ENCODE measurements around the gene RFNG.

The RFNG gene

DNA sequence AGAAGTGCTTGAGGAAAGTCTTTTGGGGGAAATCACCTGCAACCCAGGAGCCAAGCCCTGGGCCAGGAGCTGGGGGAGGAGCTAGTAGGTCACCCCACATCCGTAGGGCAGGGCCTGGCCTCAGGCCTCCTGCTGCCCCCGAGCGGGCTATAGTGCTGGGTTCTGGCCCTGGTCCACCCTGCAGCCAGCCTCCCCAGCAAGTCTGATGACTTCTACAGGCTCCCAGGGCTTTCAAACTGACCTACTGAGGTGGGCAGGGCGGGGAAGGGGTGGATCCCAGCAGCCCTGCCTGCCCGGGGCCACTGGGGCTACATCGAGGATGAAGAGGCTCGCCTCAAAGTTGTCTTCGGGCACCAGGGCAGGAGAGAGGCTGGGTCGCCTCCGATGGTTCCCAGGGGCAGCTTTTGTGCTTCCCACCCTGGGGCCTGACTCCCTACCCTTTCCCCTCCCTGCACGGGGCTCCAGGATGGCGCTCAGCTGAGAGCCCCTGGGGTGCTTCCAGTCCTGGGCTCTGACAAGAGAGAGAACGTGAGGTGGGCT is 33.9 kb downstream of the RFNG start:
- TF ChIP-seq, protein P1, sequence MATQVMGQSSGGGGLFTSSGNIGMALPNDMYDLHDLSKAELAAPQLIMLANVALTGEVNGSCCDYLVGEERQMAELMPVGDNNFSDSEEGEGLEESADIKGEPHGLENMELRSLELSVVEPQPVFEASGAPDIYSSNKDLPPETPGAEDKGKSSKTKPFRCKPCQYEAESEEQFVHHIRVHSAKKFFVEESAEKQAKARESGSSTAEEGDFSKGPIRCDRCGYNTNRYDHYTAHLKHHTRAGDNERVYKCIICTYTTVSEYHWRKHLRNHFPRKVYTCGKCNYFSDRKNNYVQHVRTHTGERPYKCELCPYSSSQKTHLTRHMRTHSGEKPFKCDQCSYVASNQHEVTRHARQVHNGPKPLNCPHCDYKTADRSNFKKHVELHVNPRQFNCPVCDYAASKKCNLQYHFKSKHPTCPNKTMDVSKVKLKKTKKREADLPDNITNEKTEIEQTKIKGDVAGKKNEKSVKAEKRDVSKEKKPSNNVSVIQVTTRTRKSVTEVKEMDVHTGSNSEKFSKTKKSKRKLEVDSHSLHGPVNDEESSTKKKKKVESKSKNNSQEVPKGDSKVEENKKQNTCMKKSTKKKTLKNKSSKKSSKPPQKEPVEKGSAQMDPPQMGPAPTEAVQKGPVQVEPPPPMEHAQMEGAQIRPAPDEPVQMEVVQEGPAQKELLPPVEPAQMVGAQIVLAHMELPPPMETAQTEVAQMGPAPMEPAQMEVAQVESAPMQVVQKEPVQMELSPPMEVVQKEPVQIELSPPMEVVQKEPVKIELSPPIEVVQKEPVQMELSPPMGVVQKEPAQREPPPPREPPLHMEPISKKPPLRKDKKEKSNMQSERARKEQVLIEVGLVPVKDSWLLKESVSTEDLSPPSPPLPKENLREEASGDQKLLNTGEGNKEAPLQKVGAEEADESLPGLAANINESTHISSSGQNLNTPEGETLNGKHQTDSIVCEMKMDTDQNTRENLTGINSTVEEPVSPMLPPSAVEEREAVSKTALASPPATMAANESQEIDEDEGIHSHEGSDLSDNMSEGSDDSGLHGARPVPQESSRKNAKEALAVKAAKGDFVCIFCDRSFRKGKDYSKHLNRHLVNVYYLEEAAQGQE (IDR thresholded peaks at IDR 0.05; ENCODE audit: insufficient replicate concordance, low read depth) = no peak
- TF ChIP-seq POLR2AphosphoS5 (IDR thresholded peaks at IDR 0.05; ENCODE audit: low read depth) = no peak
- DNase-seq (ENCODE audit: low read depth in 1 of 2, low spot score in 1 of 2) = no peak
- H3K27me3 ChIP-seq (ENCODE audit: insufficient read depth, poor library complexity, severe bottlenecking) = no peaks in the 10 kb centered on the region
- H3K27ac ChIP-seq (replicated peaks) = no peak overlapping the region
- H3K4me3 ChIP-seq (replicated peaks; ENCODE audit: insufficient read depth, low read length) = no peak overlapping the region

DNA sequence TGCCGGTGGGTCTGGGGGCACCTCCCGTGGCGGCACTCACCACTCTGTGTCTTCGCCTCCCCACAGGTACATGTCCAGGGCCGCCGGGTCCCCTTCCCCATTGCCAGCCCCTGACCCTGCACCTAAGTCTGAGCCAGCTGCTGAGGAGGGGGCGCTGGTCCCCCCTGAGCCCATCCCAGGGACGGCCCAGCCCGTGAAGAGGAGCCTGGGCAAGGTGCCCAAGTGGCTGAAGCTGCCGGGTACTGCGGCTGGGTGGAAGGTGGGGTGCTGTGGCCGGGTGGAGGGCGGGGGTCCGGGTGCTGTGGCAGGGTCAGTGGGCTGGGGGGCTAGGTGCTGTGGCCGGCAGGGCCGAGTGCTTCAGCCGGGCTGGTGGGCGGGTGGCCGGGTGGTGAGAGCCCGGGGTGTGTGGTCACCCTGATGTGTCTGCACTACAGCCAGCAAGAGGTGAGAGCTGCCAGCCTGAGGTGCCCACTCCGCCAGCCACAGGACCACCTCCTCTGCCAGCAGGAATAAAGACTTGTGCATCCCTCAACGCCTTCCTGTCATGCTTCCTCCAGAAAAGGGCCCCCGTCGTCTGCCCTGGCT is 34.6 kb downstream of the RFNG start:
- no peak for DNase-seq (ENCODE audit: low read depth in 1 of 2, low spot score in 1 of 2)
- TF ChIP-seq SPI1 (IDR thresholded peaks at IDR 0.05; ENCODE audit: borderline replicate concordance, low read depth) = no peak
- TF ChIP-seq POLR2AphosphoS5 (IDR thresholded peaks at IDR 0.05; ENCODE audit: low read depth) = no peak
- TF ChIP-seq, protein P1 (IDR thresholded peaks at IDR 0.05; ENCODE audit: insufficient replicate concordance, low read depth) = no peak
- H3K4me3 ChIP-seq (replicated peaks; ENCODE audit: insufficient read depth, low read length) = no peak overlapping the region
- H3K27me3 ChIP-seq (ENCODE audit: insufficient read depth, poor library complexity, severe bottlenecking) = no peaks in the 10 kb centered on the region
- H3K27ac ChIP-seq (replicated peaks) = no peak overlapping the region

DNA sequence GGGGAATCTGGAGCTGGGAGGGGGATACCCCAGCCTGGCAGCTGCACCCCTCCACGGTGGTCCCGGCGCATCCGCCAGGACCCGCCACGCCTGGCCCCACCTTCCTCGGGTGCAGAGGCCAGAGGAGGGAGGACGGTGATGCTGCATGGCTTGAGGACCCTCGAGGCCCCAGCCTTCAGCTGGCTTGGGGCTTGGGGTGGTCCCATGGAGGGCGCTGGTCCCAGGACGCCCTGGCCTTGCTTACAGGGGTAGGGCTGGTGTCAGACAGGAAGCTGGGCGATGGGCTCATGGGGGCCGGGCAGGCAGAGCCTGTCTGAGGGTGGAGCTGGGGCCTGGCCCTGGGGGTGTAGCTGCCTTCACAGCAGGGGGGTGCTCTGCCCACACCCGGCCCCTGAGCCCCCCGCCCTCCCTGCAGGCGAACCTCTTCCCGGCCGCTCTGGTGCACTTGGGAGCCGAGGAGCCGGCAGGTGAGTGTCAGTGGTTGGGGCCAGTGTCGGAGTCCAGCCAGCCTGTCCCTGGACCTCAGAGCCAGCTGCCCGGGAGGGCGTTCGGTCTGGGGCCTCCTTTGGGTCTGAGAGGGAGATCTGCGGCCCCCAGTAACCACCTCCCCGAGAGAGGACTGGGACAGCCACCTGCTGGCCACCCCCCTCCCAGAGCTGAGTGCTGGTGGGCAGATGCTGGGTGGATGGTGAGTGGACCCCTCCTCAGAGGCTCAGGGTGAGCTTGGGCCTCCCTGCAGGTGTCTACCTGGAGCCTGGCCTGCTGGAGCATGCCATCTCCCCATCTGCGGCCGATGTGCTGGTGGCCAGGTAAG is 35.3 kb downstream of the RFNG start:
- no peak overlapping the region for H3K27ac ChIP-seq (replicated peaks)
- TF ChIP-seq, protein P2, sequence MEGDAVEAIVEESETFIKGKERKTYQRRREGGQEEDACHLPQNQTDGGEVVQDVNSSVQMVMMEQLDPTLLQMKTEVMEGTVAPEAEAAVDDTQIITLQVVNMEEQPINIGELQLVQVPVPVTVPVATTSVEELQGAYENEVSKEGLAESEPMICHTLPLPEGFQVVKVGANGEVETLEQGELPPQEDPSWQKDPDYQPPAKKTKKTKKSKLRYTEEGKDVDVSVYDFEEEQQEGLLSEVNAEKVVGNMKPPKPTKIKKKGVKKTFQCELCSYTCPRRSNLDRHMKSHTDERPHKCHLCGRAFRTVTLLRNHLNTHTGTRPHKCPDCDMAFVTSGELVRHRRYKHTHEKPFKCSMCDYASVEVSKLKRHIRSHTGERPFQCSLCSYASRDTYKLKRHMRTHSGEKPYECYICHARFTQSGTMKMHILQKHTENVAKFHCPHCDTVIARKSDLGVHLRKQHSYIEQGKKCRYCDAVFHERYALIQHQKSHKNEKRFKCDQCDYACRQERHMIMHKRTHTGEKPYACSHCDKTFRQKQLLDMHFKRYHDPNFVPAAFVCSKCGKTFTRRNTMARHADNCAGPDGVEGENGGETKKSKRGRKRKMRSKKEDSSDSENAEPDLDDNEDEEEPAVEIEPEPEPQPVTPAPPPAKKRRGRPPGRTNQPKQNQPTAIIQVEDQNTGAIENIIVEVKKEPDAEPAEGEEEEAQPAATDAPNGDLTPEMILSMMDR (IDR thresholded peaks at IDR 0.05; ENCODE audit: insufficient read depth, low read length) = no peak
- no peak for DNase-seq (ENCODE audit: low read depth in 1 of 2, low spot score in 1 of 2)

DNA sequence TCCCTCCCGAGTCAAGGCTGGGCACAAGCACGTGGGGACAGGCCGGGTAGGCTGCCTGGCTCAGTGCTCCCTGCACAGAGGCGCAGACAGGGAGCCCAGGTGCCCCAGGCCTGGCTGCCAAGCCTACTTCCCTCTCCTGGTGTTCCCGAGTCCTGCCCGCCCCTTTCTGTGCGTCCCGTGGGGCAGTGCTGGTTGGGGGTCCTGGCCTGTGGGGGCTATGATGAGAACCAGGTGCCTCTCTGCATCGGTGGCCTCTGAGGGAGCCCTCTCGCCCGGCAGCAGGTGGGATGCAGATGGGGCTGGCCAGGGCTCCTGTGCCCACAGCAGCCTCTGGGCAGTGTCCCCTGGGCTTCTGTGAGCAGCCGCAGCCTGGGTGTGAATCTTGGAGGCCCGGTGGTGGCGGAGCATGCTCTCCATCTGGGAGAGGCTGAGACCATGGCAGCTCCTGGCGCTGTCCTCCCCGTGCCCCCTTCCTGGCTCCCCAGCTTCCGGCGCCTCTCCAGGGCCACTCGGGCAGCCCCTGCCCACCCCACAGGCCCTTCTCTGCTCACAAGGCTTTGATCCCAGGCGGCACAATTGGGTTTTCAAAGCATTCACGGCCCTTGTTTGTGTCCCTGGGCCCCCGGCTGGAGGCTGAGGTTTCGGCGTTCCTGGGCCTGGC is 36.2 kb downstream of the RFNG start:
- no peak for TF ChIP-seq GABPA (IDR thresholded peaks at IDR 0.05; ENCODE audit: low read depth)
- no peak for TF ChIP-seq SPI1 (IDR thresholded peaks at IDR 0.05; ENCODE audit: borderline replicate concordance, low read depth)
- TF ChIP-seq, protein P1 (IDR thresholded peaks at IDR 0.05; ENCODE audit: insufficient replicate concordance, low read depth) = no peak
- TF ChIP-seq POLR2AphosphoS5 (IDR thresholded peaks at IDR 0.05; ENCODE audit: low read depth) = no peak
- TF ChIP-seq, protein P2 (IDR thresholded peaks at IDR 0.05; ENCODE audit: insufficient read depth, low read length) = no peak
- no peak overlapping the region for H3K4me3 ChIP-seq (replicated peaks; ENCODE audit: insufficient read depth, low read length)
- no peaks in the 10 kb centered on the region for H3K27me3 ChIP-seq (ENCODE audit: insufficient read depth, poor library complexity, severe bottlenecking)
- DNase-seq (ENCODE audit: low read depth in 1 of 2, low spot score in 1 of 2) = no peak
- no peak overlapping the region for H3K27ac ChIP-seq (replicated peaks)

More for the DNA sequence above, 35.3 kb downstream of the RFNG start:
- Histone ChIP-seq H3K27me3 (ENCODE audit: insufficient read depth, poor library complexity, severe bottlenecking) (no peaks in the 10 kb centered on the region), H3K4me3 (replicated peaks; ENCODE audit: insufficient read depth, low read length) (no peak overlapping the region)
